Tibial artery (tissue), 4 donors: ENCODE data around the gene PRKAR1B.

Experiments used
- DNase-seq, 2 donors: peaks; one replicate each; pipeline ENCODE4 v3.0.0-alpha.2; 2019
- H3K27ac ChIP-seq, 2 donors: fragments of 200-600 bp; sonication (generic) in 1 of 2; 1 replicate in 1 of 2; 2 replicates in 1 of 2; pipeline ENCODE4 v1.5.1; 2018 to 2019; ENCODE audit warnings: mild to moderate bottlenecking in 1 of 2
- H3K27me3 ChIP-seq, 2 donors: fragments of 200-600 bp; sonication (generic) in 1 of 2; one replicate each; pipeline versions ENCODE4 v1.5.1 to v1.6.0; 2016 to 2019
- H3K36me3 ChIP-seq, 3 donors: fragments of 200-600 bp; sonication (generic) in 2 of 3; one replicate each; pipeline ENCODE4 v1.5.1; 2016 to 2019; ENCODE audit warnings: mild to moderate bottlenecking in 2 of 3
- H3K4me1 ChIP-seq, 4 donors: fragments of 200-600 bp; sonication (generic) in 2 of 4; 1 replicate in 3 of 4; 2 replicates in 1 of 4; pipeline ENCODE4 v1.5.1; 2016 to 2019
- H3K4me3 ChIP-seq, 2 donors: fragments of 200-600 bp; sonication (generic) in 1 of 2; 1 replicate in 1 of 2; 2 replicates in 1 of 2; pipeline ENCODE4 v1.5.1; 2018 to 2019; ENCODE audit warnings: mild to moderate bottlenecking in 2 of 2
- H3K9me3 ChIP-seq, 3 donors: fragments of 200-600 bp; sonication (generic) in 1 of 3; one replicate each; pipeline ENCODE4 v1.5.1; 2016 to 2019
- intact Hi-C: fragments of 100-400 bp; cut with DNase I; formaldehyde crosslinking; loops from one replicate; pipeline ENCODE4 v1.15.0; 2023; ENCODE audit warnings: low total_unique reads
- TF ChIP-seq, protein P1 (sequence below), 2 experiments: fragments of 200-600 bp in 1 of 2; fragments of 450-650 bp in 1 of 2; IDR thresholded peaks; one replicate each; pipeline ENCODE4 v1.5.1; 2017 to 2019; ENCODE audit warnings: antibody characterized with exemption in 2 of 2, mild to moderate bottlenecking in 1 of 2, moderate library complexity in 1 of 2

The PRKAR1B gene

DNA sequence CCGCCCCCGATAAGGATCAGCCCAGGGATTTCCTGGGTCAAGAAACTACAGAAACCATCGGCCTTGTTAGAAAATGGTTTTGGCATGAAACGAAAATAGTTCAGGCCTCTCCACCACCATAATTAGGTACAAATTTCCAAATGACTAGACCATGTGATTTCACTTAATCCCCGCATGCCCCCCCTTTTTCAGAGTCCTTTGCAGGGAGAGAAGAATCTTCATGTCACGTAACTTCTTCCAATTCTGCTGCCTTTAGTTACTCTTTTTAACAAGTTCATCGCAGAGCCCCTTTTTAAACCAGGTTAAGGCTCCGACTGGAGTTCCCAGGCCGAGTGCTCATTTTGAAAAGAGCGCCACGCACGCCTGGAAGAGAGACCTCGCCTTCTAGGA, 210.9 kb downstream of the PRKAR1B start:
- Histone ChIP-seq H3K9me3 (no peaks in the 10 kb centered on the region), H3K4me3 (peak overlapping the region; percentile 89 to 96), H3K27me3 (no peaks in the 10 kb centered on the region), H3K4me1 (peaks cover 0 to 77% (median 61%) of the 10 kb centered on the region in 4 donors), H3K36me3 (peaks cover 0 to 17% (median 14%) of the 10 kb centered on the region in 3 donors), H3K27ac (peak overlapping the region; percentile 96 to 99)
- no peak for DNase-seq
- intact Hi-C loops = loop anchor here (5.0 to 10.0 kb wide), 4 partner anchors 44 to 259 kb away; no protein-coding TSS in a partner anchor
- TF ChIP-seq, protein P1, sequence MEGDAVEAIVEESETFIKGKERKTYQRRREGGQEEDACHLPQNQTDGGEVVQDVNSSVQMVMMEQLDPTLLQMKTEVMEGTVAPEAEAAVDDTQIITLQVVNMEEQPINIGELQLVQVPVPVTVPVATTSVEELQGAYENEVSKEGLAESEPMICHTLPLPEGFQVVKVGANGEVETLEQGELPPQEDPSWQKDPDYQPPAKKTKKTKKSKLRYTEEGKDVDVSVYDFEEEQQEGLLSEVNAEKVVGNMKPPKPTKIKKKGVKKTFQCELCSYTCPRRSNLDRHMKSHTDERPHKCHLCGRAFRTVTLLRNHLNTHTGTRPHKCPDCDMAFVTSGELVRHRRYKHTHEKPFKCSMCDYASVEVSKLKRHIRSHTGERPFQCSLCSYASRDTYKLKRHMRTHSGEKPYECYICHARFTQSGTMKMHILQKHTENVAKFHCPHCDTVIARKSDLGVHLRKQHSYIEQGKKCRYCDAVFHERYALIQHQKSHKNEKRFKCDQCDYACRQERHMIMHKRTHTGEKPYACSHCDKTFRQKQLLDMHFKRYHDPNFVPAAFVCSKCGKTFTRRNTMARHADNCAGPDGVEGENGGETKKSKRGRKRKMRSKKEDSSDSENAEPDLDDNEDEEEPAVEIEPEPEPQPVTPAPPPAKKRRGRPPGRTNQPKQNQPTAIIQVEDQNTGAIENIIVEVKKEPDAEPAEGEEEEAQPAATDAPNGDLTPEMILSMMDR (IDR thresholded peaks at IDR 0.05) = no peak

DNA sequence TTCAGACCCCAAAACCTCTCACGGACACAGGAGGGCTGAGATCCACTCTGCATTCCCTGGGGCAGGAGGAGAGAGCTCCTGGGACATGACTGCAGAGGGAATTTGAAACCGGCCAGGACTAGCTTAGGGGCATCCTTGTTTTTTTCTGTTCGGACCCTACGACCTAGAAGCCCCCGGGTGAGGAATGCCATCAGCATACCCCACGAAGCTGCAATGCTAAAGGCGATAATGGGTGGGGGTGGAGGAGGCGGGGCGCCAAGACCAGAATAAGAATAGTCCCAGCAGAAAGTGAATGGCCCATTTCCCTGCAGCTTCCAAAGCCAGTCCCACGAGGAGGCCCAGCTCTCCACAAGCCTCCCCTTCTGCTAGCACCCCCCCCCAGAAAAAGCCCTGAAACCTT, 211.5 kb downstream of the PRKAR1B start:
- TF ChIP-seq, protein P1 (IDR thresholded peaks at IDR 0.05) = no peak
- Histone ChIP-seq H3K4me1 (peaks cover 0 to 75% (median 57%) of the 10 kb centered on the region in 4 donors), H3K36me3 (peaks cover 4 to 23% (median 20%) of the 10 kb centered on the region in 3 donors), H3K9me3 (no peaks in the 10 kb centered on the region), H3K4me3 (peak overlapping the region; percentile 89 to 96), H3K27me3 (no peaks in the 10 kb centered on the region), H3K27ac (peak overlapping the region; percentile 96 to 99)
- DNase-seq = no peak
- intact Hi-C loops = loop anchor here (2.0 to 10.0 kb wide), 5 partner anchors 43 to 351 kb away; no protein-coding TSS in a partner anchor

DNA sequence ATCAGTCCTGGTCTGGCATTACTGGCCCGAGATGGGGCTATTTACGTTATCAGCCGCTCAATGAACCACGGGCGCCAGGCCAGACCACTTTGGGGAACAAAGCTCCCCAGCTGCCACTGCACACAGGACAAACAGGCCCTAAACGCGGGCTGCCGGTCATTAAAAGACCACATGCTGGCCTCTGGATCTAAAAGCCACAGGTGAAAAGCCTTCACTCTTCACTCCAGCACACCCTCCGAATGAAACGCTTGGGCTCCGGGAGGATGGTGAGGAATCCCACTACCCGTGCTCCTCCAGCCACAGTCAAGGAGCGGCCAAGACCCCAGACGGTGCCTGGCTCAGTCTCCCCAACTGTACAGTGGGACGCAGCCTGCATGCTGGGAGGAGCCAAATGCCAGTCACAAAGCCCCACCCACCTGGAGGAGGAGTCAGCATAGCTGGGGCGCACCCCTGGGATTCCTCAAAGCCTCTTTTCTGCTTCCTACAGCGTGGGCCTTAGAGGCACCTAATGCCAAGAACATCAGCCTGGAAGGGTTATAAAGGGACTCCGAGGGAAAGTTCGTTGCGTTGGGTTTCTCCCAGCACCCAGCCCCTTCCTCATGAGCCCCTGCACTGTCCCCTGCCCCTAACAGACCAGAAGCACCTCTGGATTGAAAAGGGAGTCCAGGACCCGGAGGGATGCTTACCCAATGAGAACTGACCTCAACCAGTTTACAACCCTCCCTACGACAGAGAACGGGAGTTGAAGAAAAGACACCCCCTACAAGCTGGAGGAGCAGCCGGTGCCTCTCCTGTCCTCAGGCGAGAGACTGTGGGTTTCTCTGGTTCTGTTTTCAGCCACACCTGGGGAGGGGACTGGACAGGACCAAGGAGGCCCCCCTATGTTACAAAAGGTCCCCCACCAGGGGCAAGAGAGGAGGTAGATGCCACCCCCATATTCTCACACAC, 212.2 kb downstream of the PRKAR1B start:
- H3K4me1 ChIP-seq = peaks cover 0 to 71% (median 54%) of the 10 kb centered on the region in 4 donors

DNA sequence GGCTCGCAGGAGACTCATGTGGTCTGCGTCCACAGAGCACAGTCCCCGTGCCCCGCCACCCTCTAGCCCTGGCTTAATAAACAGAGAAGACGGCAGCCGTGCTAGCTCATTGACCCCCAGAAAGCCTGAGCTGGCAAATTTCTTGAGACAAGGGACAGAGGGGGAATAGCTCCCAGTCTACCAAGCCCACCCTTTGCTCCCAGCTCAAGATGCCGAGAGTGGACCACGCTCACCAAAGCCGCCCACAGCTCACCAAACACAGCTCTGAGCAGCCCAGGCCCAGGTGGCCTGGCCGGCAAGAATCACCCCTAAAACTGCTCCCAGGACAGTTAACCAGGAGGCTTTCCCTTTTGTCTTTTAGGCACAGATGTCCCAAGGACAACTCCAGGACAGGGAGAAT, 212.8 kb downstream of the PRKAR1B start:
- H3K27ac ChIP-seq = peak overlapping the region; percentile 96 to 99
- intact Hi-C loops = loop anchor here (2.0 to 10.0 kb wide), 3 partner anchors 179 to 353 kb away; no protein-coding TSS in a partner anchor

More for the DNA sequence above, 212.2 kb downstream of the PRKAR1B start:
- Histone ChIP-seq H3K9me3 (no peaks in the 10 kb centered on the region), H3K27me3 (no peaks in the 10 kb centered on the region), H3K36me3 (peaks cover 9 to 28% (median 26%) of the 10 kb centered on the region in 3 donors), H3K4me3 (peak overlapping the region; percentile 89 to 96), H3K27ac (peak overlapping the region; percentile 96 to 99)
- peak in 1 of 2 donors; percentile 86 for DNase-seq
- TF ChIP-seq, protein P1 (IDR thresholded peaks at IDR 0.05) = no peak
- intact Hi-C loops = loop anchor here (2.0 to 10.0 kb wide), 5 partner anchors 43 to 352 kb away; no protein-coding TSS in a partner anchor

DNA sequence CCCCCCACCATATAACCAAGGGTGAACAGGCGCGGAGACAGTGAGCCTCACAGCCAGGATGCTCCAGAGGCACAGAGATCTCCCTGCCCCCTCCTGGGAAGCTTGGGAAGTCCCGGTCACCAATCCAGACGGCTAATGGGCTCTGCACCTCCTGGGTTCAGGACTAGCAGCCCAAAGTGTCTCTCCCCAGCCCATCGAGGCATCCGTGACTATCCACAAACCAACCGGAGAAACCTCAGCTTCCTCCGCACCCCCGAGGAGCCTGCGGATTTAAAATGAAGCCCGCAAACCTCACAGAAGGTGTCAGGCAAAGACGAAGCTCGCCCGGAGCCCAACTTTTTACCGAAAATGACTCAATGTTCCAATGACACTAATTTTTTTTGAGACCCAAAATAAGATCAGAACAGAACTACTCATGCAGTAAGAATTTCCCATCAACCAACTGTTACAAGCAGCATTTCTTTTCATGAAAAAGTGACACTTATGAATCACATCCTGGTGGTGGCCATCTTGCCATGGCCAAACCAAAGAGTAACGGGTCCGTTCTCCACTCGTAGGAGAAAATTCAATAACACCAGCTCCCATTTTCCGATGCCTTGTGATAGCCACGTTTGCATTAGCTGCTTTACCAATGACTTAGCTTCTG, 213.4 kb downstream of the PRKAR1B start:
- TF ChIP-seq, protein P1 (IDR thresholded peaks at IDR 0.05) = no peak
- H3K9me3 ChIP-seq = no peaks in the 10 kb centered on the region
- H3K27ac ChIP-seq = peak overlapping the region; percentile 96 to 99
- peak overlapping the region; percentile 42 to 96 for H3K4me3 ChIP-seq
- no peak for DNase-seq
- intact Hi-C loops = loop anchor here (2.0 to 10.0 kb wide), 3 partner anchors 179 to 353 kb away; no protein-coding TSS in a partner anchor
- H3K36me3 ChIP-seq = peaks cover 22 to 41% (median 39%) of the 10 kb centered on the region in 3 donors
- peaks cover 0 to 75% (median 60%) of the 10 kb centered on the region in 4 donors for H3K4me1 ChIP-seq
- H3K27me3 ChIP-seq = no peaks in the 10 kb centered on the region

More for the DNA sequence above, 212.8 kb downstream of the PRKAR1B start:
- TF ChIP-seq, protein P1 (IDR thresholded peaks at IDR 0.05) = no peak
- H3K4me1 ChIP-seq = peaks cover 0 to 70% (median 57%) of the 10 kb centered on the region in 4 donors
- H3K36me3 ChIP-seq = peaks cover 16 to 35% (median 33%) of the 10 kb centered on the region in 3 donors
- no peak for DNase-seq
- no peaks in the 10 kb centered on the region for H3K9me3 ChIP-seq
- no peaks in the 10 kb centered on the region for H3K27me3 ChIP-seq
- H3K4me3 ChIP-seq = peak overlapping the region; percentile 89 to 96
